AG09309 (cell line): Measurements from ENCODE around the gene PTGES3.
A peak's percentile ranks its signal among the peaks of the same experiment; 100 is the strongest.
"Not testable (repeated sequence)": the region's sequence is repeated elsewhere in the genome, so short reads cannot be mapped to it uniquely, and the experiment has no call there.

Experiments
- DNase-seq: peaks from one replicate; pipeline ENCODE4 v3.0.0-alpha.2; 2010; ENCODE audit warnings: low read depth
- H3K4me3 ChIP-seq: 2 replicates; pipeline ENCODE4 v1.5.1; 2011; ENCODE audit warnings: mild to moderate bottlenecking, low read depth, low read length, moderate library complexity; ENCODE audit not compliant: control insufficient read depth
- CTCF ChIP-seq: IDR thresholded peaks from 2 replicates; pipeline ENCODE4 v1.5.1; 2011; ENCODE audit warnings: mild to moderate bottlenecking, low read depth, low read length, inconsistent platforms; ENCODE audit not compliant: insufficient read depth, control insufficient read depth; ENCODE audit errors: missing control alignments

The PTGES3 gene

GRCh38 chr12:56688129-56688845 is at the start of gene PTGES3:
TSS of gene PTGES3 (minus strand) at chr12:56688284. CDS start at chr12:56687999, 285 bp downstream.
- DNase-seq = peak; percentile 86
- no peak for TF ChIP-seq CTCF
- H3K4me3 ChIP-seq = peak within 1 kb of the TSS; percentile 92

GRCh38 chr12:56728139-56728861 is 40.2 kb upstream of the PTGES3 start:
- no peak for DNase-seq
- H3K4me3 ChIP-seq = no peak overlapping the region
- TF ChIP-seq CTCF = no peak

GRCh38 chr12:56726196-56726675 is 38.2 kb upstream of the PTGES3 start:
- DNase-seq, H3K4me3 ChIP-seq: not testable (repeated sequence)

GRCh38 chr12:56725723-56726102 is 37.6 kb upstream of the PTGES3 start:
- H3K4me3 ChIP-seq = peak overlapping the region; percentile 88
- DNase-seq = no peak
- no peak for TF ChIP-seq CTCF

GRCh38 chr12:56724972-56725722 is 37.1 kb upstream of the PTGES3 start, which contains the start of gene NACA:
TSS of gene NACA (minus strand) at chr12:56725299. CDS start at chr12:56724521, 778 bp downstream.
- peak; percentile 94 for DNase-seq
- TF ChIP-seq CTCF = no peak
- H3K4me3 ChIP-seq = peak within 1 kb of the TSS; percentile 88

GRCh38 chr12:56724701-56724971 is 36.6 kb upstream of the PTGES3 start:
- H3K4me3 ChIP-seq = peak overlapping the region; percentile 88
- no peak for DNase-seq
- TF ChIP-seq CTCF = no peak
